ENCODE results near the gene CAT. TPM values are rescaled to one million over a fixed set of nuclear protein-coding genes. Genes with fewer than 3 reads are reported as not detected.

CAT gene
- total RNA-seq, result 259 TPM
- long read RNA-seq, transcript CAT-201 (13 exons, 2,302 nt), result major isoform, 328 of 398 reads
- long read RNA-seq, partial matches to known transcripts, result 50 of 398 reads
- long read RNA-seq, other reads (novel, unspliced or antisense), result 18 of 398 reads

GRCh38 chr11:34438529-34439507 lies at the start of gene CAT:
TSS of gene CAT (plus strand) at chr11:34438934. CDS start at chr11:34439014, 80 bp downstream.
- peaks cover 55% of the 10 kb centered on the region for H3K4me1 ChIP-seq
- intact Hi-C loops (cut with DNase I), result no loop called here
- TF ChIP-seq CTCF (IDR thresholded peaks at IDR 0.05), result no peak

GRCh38 chr11:34394771-34395300 lies 43.9 kb upstream of the CAT start:
- DNase-seq, result no peak
- H3K4me3 ChIP-seq, result no peak overlapping the region
- no peak for TF ChIP-seq CTCF (IDR thresholded peaks at IDR 0.05)
- no peaks in the 10 kb centered on the region for H3K9me3 ChIP-seq
- no peaks in the 10 kb centered on the region for H3K27me3 ChIP-seq (ENCODE audit: low read depth)
- H3K27ac ChIP-seq, result no peak overlapping the region
- H3K36me3 ChIP-seq, result no peaks in the 10 kb centered on the region
- no peak for ATAC-seq
- intact Hi-C loops (cut with DNase I), result no loop called here
- no peaks in the 10 kb centered on the region for H3K4me1 ChIP-seq

More at GRCh38 chr11:34438529-34439507, at the start of gene CAT:
- no peaks in the 10 kb centered on the region for H3K36me3 ChIP-seq
- H3K27ac ChIP-seq, result peak within 1 kb of the TSS; percentile 95
- ATAC-seq (peak; percentile 97 to 99), DNase-seq (peak; percentile 99)
- no peaks in the 10 kb centered on the region for H3K27me3 ChIP-seq (ENCODE audit: low read depth)
- H3K4me3 ChIP-seq, result peak within 1 kb of the TSS; percentile 76
- no peaks in the 10 kb centered on the region for H3K9me3 ChIP-seq

GRCh38 chr11:34395916-34396550 lies 42.7 kb upstream of the CAT start:
- H3K4me3 ChIP-seq, result no peak overlapping the region
- intact Hi-C loops (cut with DNase I), result no loop called here
- ATAC-seq (no peak), DNase-seq (no peak)
- no peak for TF ChIP-seq CTCF (IDR thresholded peaks at IDR 0.05)
- H3K36me3 ChIP-seq, result no peaks in the 10 kb centered on the region
- H3K9me3 ChIP-seq, result no peaks in the 10 kb centered on the region
- H3K27ac ChIP-seq, result no peak overlapping the region
- no peaks in the 10 kb centered on the region for H3K27me3 ChIP-seq (ENCODE audit: low read depth)
- H3K4me1 ChIP-seq, result no peaks in the 10 kb centered on the region

- intact Hi-C loops (cut with DNase I), result no loop called here
- no peaks in the 10 kb centered on the region for H3K4me1 ChIP-seq
- no peaks in the 10 kb centered on the region for H3K27me3 ChIP-seq (ENCODE audit: low read depth)
- H3K27ac ChIP-seq, result no peak overlapping the region
- DNase-seq (no peak), ATAC-seq (no peak)
- H3K36me3 ChIP-seq, result no peaks in the 10 kb centered on the region
- no peak for TF ChIP-seq CTCF (IDR thresholded peaks at IDR 0.05)
- H3K9me3 ChIP-seq, result no peaks in the 10 kb centered on the region
- H3K4me3 ChIP-seq, result no peak overlapping the region
Observed at GRCh38 chr11:34397120-34397519, 41.6 kb upstream of the CAT start.

- no peak for DNase-seq
- H3K4me3 ChIP-seq, result no peak overlapping the region
- H3K9me3 ChIP-seq, result no peaks in the 10 kb centered on the region
- ATAC-seq, result no peak
- intact Hi-C loops (cut with DNase I), result no loop called here
- no peaks in the 10 kb centered on the region for H3K27me3 ChIP-seq (ENCODE audit: low read depth)
- no peak for TF ChIP-seq CTCF (IDR thresholded peaks at IDR 0.05)
- no peaks in the 10 kb centered on the region for H3K4me1 ChIP-seq
- no peak overlapping the region for H3K27ac ChIP-seq
- H3K36me3 ChIP-seq, result no peaks in the 10 kb centered on the region
Observed at GRCh38 chr11:34397811-34398210, 40.9 kb upstream of the CAT start.
